HG02623 (cell line): ENCODE measurements around the gene UQCR10.

Source experiments
- ATAC-seq: cut with Tn5 transposase; IDR thresholded peaks from one replicate; pipeline ENCODE4 v1.9.1; 2021; ENCODE audit warnings: moderate library complexity; ENCODE audit not compliant: unreplicated experiment

UQCR10 gene

GRCh38 chr22:29758959-29759358 is 8.2 kb upstream of the UQCR10 start:
- ATAC-seq = no peak

GRCh38 chr22:29762263-29762662 is 4.9 kb upstream of the UQCR10 start:
- no peak for ATAC-seq

- no peak for ATAC-seq
These were observed 1.1 kb upstream of the UQCR10 start for GRCh38 chr22:29765905-29766631.

DNA sequence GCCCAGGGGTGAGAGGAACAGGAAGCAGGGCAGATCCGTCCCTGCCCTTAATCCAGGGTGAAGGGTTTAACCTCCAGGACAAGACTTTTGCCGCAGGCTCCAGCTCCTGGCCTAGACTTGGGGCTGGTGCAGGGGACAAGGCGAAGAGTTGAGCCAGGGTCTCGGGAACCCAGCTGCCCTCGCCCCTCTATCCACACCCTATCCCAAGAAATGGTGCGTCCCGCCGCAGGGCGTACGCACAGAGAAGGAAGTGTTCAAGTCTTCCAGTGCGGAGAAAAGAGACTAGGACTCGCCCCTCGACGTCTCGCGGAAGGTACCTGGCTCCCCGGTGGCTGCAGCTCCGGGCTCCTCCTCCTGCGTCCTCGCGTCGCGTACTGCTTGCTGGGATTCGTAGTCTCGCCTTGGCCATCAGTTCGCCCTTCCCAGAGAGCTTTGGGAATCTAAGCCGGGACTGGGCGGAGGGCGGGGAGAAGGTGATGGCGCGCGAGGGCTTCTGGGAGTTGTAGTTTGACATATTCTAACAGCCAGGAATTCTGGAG is 468 bp upstream of the UQCR10 start, which contains the start of gene ZMAT5:
ZMAT5 (minus strand) TSS at position 376 of the 539 bp plus-strand sequence. CDS start 18,463 bp downstream, outside the sequence.
- ATAC-seq = peak; percentile 88

- no peak for ATAC-seq
These were observed 1.0 kb downstream of the UQCR10 start for GRCh38 chr22:29768052-29768693.

DNA sequence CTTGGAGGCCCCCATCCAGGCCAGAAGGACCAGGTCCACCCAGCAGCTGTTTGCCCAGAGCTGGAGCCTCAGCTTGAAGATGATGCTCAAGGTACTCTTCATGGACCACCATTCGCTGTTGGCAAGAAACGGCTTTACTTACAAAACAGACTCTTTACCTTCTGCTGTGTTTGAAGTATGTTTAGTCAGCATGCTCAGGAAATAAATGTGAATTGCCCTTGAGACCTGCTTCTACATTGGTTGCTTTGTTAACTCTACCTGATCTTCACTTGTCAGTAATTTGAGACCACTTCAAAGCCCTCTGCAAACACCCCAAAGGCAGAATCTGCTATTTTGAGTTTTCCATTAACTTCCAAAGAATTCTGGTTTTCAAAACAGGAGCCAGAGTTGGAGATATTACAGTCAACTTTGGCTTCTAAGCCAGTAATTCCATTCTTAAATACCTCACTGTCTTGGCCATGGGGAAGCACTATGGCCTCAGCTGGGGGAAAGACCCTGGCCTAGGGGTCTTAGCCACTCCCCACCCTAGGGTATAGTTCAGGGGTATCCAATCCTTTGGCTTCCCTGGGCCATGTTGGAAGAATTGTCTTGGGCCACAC is 2.7 kb downstream of the UQCR10 start:
- ATAC-seq = no peak

DNA sequence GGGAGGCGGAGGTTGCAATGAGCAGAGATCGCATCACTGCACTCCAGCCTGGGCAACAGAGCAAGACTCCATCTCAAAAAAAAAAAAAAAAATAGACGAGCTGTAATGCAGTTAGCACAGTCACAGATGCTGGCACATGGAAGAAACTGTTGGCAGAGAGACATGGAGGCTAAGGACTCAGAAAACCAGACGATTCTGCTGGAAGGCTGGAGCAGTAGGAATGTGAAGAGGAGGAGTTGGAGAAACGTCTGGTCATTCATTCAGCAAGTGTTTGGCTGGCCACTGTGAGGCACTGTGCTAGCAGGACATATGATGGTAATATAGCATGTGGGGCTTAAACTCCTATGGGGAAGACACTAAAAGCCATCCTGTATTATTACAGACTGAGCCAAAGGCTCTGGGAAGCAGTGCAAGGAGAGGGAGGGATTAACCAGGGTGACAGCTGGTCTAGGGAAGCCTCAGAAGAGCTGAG is 5.0 kb downstream of the UQCR10 start:
- ATAC-seq = no peak

DNA sequence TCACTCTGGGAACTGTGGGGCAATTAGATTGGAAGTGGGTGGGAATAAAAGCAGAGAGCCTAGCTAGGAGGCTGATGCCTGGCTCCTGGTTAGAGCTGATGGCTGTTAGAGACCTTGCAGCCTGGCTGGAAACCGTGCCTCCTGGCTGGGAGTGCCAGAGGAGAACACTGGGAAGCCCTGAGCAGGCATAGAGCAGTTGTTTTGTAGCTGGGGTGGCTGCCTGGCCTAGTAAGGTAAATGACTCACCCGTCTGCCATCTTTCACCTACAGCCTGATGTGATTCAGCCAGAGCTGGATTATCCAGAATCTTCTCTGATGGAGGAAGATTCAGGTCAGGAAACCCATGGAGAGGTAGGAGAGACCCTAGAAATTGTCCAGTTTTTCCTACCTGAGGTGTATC is 6.1 kb downstream of the UQCR10 start:
- ATAC-seq = no peak

- no peak for ATAC-seq
These were observed 13.1 kb downstream of the UQCR10 start for GRCh38 chr22:29780220-29780619.

DNA sequence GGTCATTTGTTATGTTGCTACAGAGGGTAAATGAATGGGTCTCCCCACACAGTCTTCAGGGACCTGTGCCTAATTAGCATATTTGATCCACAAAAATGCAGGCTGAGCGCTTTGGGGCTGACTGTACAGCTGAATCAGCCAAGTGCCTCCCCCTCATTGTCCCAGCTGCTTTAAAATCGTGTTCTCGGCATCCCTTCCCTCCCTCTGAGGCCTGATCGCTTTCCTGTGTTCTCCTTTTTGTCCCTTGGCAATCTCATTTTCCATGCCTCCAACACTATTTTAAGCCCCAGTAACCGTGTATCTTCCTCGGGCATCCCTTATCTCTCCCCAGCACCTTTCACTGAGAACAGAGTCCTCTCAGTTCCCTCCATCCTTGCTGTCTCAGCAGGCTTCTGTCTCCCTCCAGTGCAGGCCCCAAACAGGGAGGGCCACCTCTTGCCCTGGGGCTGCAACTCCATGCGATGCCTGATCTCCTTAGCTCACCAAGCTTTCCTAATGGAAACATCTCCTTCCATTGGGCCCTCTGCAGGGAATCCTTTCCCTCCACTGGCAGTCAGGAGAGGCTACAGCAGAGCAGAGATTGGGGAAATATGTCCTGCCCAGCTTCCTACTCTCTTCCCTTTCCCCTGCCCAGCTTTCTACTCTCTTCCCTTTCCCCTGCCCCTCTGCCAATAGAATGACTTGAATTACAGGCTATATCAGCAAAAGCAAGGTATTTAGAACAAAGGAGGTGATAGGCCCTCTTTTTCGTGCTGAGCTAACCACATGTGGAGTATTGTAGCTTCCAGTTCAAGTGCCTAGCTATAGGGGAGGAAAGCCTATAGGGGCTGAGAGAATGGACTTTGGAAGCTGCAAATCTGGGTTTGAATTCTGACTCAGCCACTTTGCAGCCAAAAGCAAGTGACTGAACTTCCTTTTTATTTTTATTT is 13.8 kb downstream of the UQCR10 start:
- ATAC-seq = no peak

DNA sequence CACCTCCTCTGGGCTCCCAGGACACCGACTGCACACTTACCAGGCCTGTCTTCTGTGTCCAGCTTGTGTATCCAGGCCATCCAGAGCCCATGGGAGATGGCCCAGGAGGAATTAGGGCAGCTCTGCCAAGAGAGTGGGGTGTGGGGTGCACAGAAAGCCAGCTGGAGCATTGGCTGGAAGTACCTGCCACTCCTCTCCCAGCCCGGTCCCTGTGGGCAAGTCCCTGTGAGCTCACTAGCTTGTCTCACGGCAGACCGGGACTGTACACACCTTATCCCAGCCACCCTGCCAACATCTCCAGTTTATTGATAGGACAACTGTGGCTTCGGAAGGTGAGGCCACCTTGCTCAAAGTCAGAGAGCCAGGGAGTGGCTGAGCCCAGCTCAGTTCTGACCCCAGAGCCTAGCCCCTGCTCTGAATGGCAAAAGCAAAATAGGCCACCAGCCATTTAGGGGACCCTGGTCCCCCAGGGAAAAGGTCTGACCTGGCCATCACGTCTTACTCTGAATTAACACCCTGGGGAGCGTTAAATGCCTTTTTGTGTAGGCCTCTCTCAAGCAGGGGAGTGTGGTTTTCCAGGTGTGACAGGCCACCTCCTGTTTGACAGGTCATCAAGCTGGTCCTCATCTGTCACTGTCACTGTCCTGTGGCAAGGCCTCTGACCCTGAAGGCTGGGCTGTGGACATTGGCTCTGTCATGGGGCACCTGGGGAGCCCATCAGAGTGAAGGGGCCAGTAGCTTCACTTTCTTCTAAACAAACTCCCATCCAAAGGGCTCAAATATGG is 15.1 kb downstream of the UQCR10 start:
- ATAC-seq = no peak

GRCh38 chr22:29784451-29785361 is 17.5 kb downstream of the UQCR10 start:
- ATAC-seq = no peak

DNA sequence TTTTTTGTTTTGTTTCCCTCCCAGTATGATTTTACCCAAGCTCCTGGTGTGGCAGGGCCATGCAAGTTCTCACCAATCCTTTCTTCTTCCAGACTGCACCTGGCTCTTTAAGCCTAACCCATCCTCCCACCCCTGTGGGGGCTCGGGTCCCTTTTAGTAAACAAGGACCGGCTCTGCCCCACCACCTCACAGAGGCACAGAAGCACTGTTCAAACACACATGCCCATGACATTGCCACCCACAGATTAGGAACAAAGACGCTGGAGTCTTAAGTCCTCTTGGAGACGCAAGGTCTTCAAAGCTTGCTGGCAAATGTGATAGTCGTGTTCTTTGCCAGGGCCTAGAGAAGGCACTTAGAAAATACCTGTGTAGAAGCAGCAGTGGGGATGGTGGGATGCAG is 18.9 kb downstream of the UQCR10 start:
- ATAC-seq = no peak

GRCh38 chr22:29787371-29787980 is 20.3 kb downstream of the UQCR10 start:
- ATAC-seq = no peak

GRCh38 chr22:29788339-29789279 is 21.4 kb downstream of the UQCR10 start:
- no peak for ATAC-seq

DNA sequence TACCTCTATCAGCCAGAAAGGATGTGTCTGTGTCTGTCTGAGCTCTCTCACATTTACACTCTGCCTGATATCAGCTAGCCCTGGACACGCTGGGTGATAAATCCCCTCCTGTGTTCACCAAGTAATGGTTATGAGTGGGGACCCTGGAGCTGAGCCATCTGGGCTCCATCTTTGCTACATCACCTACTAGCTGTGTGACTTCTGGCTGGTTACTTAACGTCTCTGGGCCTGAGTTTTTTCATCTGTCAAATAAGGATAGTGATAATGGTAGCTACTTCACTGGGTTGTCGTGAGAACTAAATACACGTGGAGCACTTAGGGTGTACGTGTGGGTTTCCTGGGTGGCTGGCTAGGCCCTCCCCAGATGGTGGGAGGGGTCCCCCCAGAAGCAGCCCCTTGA is 22.9 kb downstream of the UQCR10 start:
- ATAC-seq = no peak

DNA sequence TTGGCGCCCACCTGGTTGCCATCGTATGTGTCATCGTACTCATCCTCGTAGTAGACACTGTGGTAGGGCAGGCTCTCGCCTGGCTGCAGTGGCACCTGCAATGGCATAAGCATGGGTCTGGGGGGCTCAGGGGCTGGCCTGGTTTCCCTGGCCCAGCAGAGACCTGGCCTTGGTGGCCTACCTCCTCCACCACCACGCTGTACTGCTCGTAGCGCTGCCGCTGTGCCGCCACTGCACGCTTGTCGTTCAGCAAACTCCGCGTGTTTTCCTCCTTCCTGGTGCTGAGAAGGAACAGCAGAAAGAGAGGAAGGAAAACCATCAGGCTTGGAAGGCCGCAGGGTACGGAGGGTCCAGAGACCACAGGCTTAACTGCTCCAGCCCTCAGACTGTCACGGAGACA is 26.2 kb downstream of the UQCR10 start:
- no peak for ATAC-seq
